AG10803 (cell line): ENCODE measurements around the gene NDOR1.
"Not testable (repeated sequence)": the region's sequence is repeated elsewhere in the genome, so short reads cannot be mapped to it uniquely, and the experiment has no call there.

Experiments
- DNase-seq: peaks from one replicate; pipeline ENCODE4 v3.0.0; 2010; ENCODE audit warnings: low read depth
- H3K4me3 ChIP-seq: 2 replicates; pipeline ENCODE4 v1.5.1; 2011; ENCODE audit warnings: mild to moderate bottlenecking, low read length, control low read depth
- CTCF ChIP-seq: conservative IDR thresholded peaks from 2 replicates; pipeline ENCODE4 v1.5.1; 2011; ENCODE audit warnings: mild to moderate bottlenecking, low read length, control low read depth, inconsistent platforms

NDOR1 gene

GRCh38 chr9:137256362-137256761 is 50.9 kb downstream of the NDOR1 start:
- TF ChIP-seq CTCF: no peak
- DNase-seq: no peak
- peak overlapping the region; percentile 91 for H3K4me3 ChIP-seq

GRCh38 chr9:137256856-137257255 is 51.4 kb downstream of the NDOR1 start:
- H3K4me3 ChIP-seq: peak overlapping the region; percentile 91; the same call in 1 of the 2 replicates
- DNase-seq: no peak
- no peak for TF ChIP-seq CTCF

GRCh38 chr9:137262173-137262908 is 56.8 kb downstream of the NDOR1 start:
- not testable (repeated sequence) for H3K4me3 ChIP-seq
- peak; percentile 49 for DNase-seq
- peak; percentile 42 for TF ChIP-seq CTCF

GRCh38 chr9:137262909-137263285 is 57.4 kb downstream of the NDOR1 start:
- no peak for TF ChIP-seq CTCF
- DNase-seq: no peak
- H3K4me3 ChIP-seq: no peak overlapping the region

- no peak for TF ChIP-seq CTCF
- no peak for DNase-seq
- no peak overlapping the region for H3K4me3 ChIP-seq
Observed at GRCh38 chr9:137263506-137263905, 58.0 kb downstream of the NDOR1 start.

- H3K4me3 ChIP-seq: no peak overlapping the region
- TF ChIP-seq CTCF: no peak
- DNase-seq: no peak
Observed at GRCh38 chr9:137264067-137264466, 58.6 kb downstream of the NDOR1 start.

- DNase-seq: no peak
- no peak for TF ChIP-seq CTCF
Observed at GRCh38 chr9:137265496-137266161, 60.1 kb downstream of the NDOR1 start.

More at GRCh38 chr9:137265496-137266161, 60.1 kb downstream of the NDOR1 start:
- no peak overlapping the region for H3K4me3 ChIP-seq
